Lung (tissue), 12 donors: Measurements from ENCODE around the gene PLA2G2C. TPM values are rescaled to one million over a fixed set of nuclear protein-coding genes. Genes with fewer than 3 reads are reported as not detected.

Experiments used
- ATAC-seq: fragments of 200-7000 bp; cut with Tn5 transposase; one replicate; pipeline ENCODE4 v1.9.1; 2020; ENCODE audit warnings: moderate number of reproducible peaks; ENCODE audit not compliant: insufficient read depth, low FRiP score
- DNase-seq, 3 donors: peaks; one replicate each; pipeline ENCODE4 v3.0.0-alpha.2; 2013 to 2017
- H3K27ac ChIP-seq, 2 donors: one replicate each; pipeline ENCODE4 v1.5.1; 2013; ENCODE audit warnings: mild to moderate bottlenecking in 2 of 2, moderate library complexity in 2 of 2, control low read depth in 1 of 2, inconsistent platforms in 1 of 2, low read depth in 1 of 2, low read length in 1 of 2
- H3K27me3 ChIP-seq, 3 donors: one replicate each; pipeline ENCODE4 v1.5.1; 2013; ENCODE audit warnings: low read length in 2 of 3; ENCODE audit not compliant: control insufficient read depth in 3 of 3, insufficient read depth in 3 of 3
- H3K36me3 ChIP-seq, 4 donors: one replicate each; pipeline ENCODE4 v1.5.1; 2013; ENCODE audit warnings: low read length in 4 of 4, mild to moderate bottlenecking in 1 of 4, moderate library complexity in 1 of 4; ENCODE audit not compliant: control insufficient read depth in 4 of 4, insufficient read depth in 4 of 4
- H3K4me1 ChIP-seq, 5 donors: one replicate each; pipeline ENCODE4 v1.5.1; 2013; ENCODE audit warnings: low read length in 5 of 5, mild to moderate bottlenecking in 2 of 5, moderate library complexity in 1 of 5; ENCODE audit not compliant: control insufficient read depth in 5 of 5, insufficient read depth in 5 of 5
- H3K4me3 ChIP-seq: one replicate; pipeline ENCODE4 v1.5.1; 2013; ENCODE audit warnings: mild to moderate bottlenecking, control low read depth, moderate library complexity
- H3K9ac ChIP-seq, 2 donors: one replicate each; pipeline ENCODE4 v1.5.1; 2013; ENCODE audit warnings: low read length in 2 of 2, control low read depth in 1 of 2; ENCODE audit not compliant: insufficient read depth in 1 of 2
- H3K9me3 ChIP-seq, 4 donors: one replicate each; pipeline ENCODE4 v1.5.1; 2013; ENCODE audit warnings: low read length in 3 of 4, mild to moderate bottlenecking in 1 of 4, moderate library complexity in 1 of 4; ENCODE audit not compliant: control insufficient read depth in 4 of 4, insufficient read depth in 3 of 4
- CTCF ChIP-seq: IDR thresholded peaks from 2 replicates; pipeline ENCODE4 v1.5.1; 2012; ENCODE audit warnings: mild to moderate bottlenecking; ENCODE audit errors: control extremely low read depth, extremely low read depth
- WGBS, 2 donors: extraction: QIAGEN DNeasy Blood & Tissue Kit; methylation state at CpG; one replicate each; pipeline ENCODE4 v1.1.7; 2013; 5-methylcytosine and 5-hydroxymethylcytosine counted together
- polyA plus RNA-seq, 2 donors: library from polyadenylated mRNA; stranded (reverse); fragments of 200-250 nt; gene quantifications; one replicate each; pipeline ENCODE4 v1.2.1, GENCODE V29; 2013
- total RNA-seq, 2 donors: library from RNA; depleted of rRNA in 1 of 2; stranded (reverse); fragments of >200 nt in 1 of 2; gene quantifications; one replicate each; pipeline ENCODE4 v1.2.1, GENCODE V29; 2014 to 2021
- donor health status: control.
- donor health status: control.
- donor health status: Bipolar disorder and iron deficiency.
- donor health status: healthy.
- donor health status: DM: yes; HTN: yes; CAD: no.

PLA2G2C gene
- total and polyA plus RNA-seq, 4 donors, result 0.09 TPM; not detected in 3

- peaks cover 0 to 6% (median 2%) of the 10 kb centered on the region in 3 donors for H3K27me3 ChIP-seq
- DNase-seq, result no peak
- no peak for ATAC-seq
- H3K9ac ChIP-seq, result no peak overlapping the region
- WGBS, 2 donors, result 81 to 83% methylated on average over 6 of the region's 6 CpGs
- no peak overlapping the region for H3K27ac ChIP-seq
- no peaks in the 10 kb centered on the region for H3K36me3 ChIP-seq
- TF ChIP-seq CTCF, result no peak
- H3K4me1 ChIP-seq, result peaks cover 0 to 16% (median 0%) of the 10 kb centered on the region in 5 donors
- H3K9me3 ChIP-seq, result peaks cover 0 to 2% (median 0%) of the 10 kb centered on the region in 4 donors
- no peak overlapping the region for H3K4me3 ChIP-seq
These were observed 29.4 kb upstream of the PLA2G2C start for GRCh38 chr1:20215716-20216115.

- Histone ChIP-seq H3K36me3 (no peaks in the 10 kb centered on the region), H3K4me1 (peaks cover 0 to 16% (median 0%) of the 10 kb centered on the region in 5 donors), H3K4me3 (no peak overlapping the region), H3K9me3 (peaks cover 0 to 2% (median 0%) of the 10 kb centered on the region in 4 donors), H3K27me3 (peaks cover 0 to 9% (median 2%) of the 10 kb centered on the region in 3 donors), H3K27ac (no peak overlapping the region), H3K9ac (peak overlapping the region in 1 of 2 donors; percentile 8)
- TF ChIP-seq CTCF, result peak; percentile 70
- peak; percentile 77 to 82 (median 81) for DNase-seq
- ATAC-seq, result peak; percentile 83
- 5% methylated on average over 21 of the region's 21 CpGs for WGBS, 2 donors
These were observed 26.5 kb upstream of the PLA2G2C start for GRCh38 chr1:20212685-20213331.

- Histone ChIP-seq H3K4me3 (no peak overlapping the region), H3K4me1 (peaks cover 0 to 16% (median 0%) of the 10 kb centered on the region in 5 donors), H3K9me3 (peaks cover 0 to 2% (median 0%) of the 10 kb centered on the region in 4 donors), H3K9ac (peak overlapping the region in 1 of 2 donors; percentile 44), H3K36me3 (no peaks in the 10 kb centered on the region), H3K27me3 (peaks cover 0 to 9% (median 2%) of the 10 kb centered on the region in 3 donors), H3K27ac (no peak overlapping the region)
- WGBS, 2 donors, result 63 to 67% methylated on average over 11 of the region's 11 CpGs
- TF ChIP-seq CTCF, result no peak
- DNase-seq, result no peak
- ATAC-seq, result no peak
These were observed 25.9 kb upstream of the PLA2G2C start for GRCh38 chr1:20212085-20212684.
